CD4-positive, alpha-beta T cell treated with Interleukin-17A for 1 hour (primary cell): ENCODE data around the gene FAM210A.

Experiments used
- DNase-seq: peaks from one replicate; pipeline ENCODE4 v3.0.0-alpha.2; 2020

FAM210A gene

DNA sequence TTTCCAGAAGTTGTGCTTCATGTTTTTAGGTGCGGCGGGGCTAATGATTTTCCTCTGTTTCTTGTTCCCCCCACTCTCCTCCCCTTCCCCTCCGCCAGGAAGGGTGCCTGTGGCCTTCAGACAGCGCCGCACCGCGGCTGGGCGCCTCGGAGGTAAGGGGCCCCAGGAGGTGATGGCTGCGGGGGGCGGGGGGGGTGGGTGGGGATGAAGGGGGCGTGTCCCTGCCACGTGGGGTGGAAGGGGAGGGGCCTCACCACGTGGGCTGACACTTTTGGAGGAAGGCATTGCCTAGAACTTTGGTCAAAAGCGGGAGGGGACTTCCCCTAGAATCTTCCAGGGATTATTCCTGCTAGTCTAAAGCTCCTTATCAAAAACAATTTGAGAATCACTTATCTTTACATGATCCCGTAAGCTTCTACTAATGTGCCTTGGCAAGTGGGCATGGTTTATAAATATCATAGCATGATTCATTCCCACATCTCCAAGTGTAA lies 83.1 kb downstream of the FAM210A start:
- DNase-seq, result no peak

DNA sequence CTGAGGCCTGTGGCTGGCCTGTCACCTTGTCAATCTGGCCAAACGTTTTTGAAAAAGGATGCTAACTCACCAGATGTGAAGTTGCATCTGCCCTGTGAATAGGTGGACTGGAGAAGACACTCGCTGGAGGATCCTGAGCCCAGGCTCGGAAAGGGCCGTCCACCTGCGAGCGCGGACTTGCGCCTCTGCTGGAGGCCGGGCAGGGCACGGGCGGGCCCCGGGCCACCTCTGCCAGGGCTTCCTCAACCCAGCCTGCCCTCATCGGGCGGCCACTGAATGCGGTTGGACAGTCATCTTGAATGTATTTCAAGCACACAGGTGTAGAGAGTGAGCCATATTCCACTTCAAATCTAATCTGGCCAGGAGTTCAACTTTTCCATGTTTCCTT lies 83.9 kb downstream of the FAM210A start:
- DNase-seq, result no peak

DNA sequence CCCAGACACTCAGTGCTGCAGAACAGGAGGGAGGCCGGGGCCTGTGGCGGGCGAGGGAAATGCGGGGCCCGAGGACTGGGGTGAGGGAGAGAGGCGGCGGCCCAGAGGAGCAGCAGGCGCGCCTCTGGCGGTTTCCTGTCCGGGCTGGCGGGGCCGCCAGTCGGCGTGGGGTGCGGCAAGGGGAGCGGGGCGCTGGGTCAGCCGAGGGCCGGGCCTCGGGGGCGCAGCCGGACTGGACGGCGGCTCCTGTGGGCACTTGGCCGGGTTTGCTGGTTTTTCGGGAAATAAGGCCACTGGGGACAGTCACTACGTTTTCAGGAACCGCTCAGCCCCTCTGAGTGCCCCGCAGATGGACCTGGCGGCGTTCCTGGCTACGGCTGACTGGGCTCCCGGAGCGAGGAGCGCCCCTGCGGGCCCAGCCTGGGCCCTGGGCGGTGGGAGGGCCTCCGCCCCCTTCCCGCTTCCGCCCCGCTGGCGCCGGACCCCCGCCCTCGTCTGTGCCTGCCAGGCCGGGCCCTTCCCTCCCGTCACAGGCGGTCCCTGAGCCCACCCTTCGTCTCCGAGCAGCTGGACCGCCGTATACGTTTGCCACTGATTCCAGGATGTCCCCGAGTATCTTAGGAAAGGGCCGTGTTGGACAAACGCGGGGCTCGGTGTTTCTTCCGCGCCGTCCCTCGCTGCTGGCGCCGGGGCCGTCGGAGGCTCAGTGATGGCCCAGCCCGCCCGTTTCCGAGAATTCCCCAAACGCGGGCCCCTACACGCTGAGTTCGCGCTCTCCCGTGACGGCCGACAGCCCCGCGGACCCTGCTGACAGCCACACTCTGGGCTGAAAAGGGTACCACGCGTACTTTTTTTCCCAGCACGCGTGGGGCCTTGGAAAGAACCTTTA lies 84.6 kb downstream of the FAM210A start:
- no peak for DNase-seq

DNA sequence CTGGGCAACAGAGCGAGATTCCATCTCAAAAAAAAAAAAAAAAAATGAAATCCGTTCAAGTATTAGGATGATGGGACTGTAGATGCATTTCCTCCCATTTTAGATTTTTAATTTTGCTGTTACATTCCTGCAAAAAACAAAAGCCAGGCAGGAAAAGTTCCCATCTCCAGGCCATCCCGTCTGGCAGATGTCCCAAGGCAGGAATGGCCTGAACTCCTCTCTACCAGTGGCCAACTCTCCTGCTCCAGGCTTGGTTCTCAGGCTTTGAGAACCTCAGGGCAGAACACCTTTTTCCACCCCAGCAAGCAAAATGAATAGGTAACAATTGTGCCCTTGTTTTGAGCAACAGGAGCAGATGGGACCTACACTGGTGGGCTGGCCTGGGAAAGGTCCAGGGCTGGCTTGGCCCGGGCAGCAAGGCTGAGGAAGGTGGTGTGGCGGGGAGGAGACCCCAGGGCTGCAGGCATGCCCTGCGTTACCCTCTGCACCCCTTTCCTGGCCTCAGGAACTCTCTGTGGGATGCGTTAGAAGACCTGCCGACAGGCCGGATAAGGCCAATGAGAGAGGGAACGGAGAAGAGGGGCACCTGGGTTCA lies 86.0 kb downstream of the FAM210A start:
- DNase-seq, result no peak

DNA sequence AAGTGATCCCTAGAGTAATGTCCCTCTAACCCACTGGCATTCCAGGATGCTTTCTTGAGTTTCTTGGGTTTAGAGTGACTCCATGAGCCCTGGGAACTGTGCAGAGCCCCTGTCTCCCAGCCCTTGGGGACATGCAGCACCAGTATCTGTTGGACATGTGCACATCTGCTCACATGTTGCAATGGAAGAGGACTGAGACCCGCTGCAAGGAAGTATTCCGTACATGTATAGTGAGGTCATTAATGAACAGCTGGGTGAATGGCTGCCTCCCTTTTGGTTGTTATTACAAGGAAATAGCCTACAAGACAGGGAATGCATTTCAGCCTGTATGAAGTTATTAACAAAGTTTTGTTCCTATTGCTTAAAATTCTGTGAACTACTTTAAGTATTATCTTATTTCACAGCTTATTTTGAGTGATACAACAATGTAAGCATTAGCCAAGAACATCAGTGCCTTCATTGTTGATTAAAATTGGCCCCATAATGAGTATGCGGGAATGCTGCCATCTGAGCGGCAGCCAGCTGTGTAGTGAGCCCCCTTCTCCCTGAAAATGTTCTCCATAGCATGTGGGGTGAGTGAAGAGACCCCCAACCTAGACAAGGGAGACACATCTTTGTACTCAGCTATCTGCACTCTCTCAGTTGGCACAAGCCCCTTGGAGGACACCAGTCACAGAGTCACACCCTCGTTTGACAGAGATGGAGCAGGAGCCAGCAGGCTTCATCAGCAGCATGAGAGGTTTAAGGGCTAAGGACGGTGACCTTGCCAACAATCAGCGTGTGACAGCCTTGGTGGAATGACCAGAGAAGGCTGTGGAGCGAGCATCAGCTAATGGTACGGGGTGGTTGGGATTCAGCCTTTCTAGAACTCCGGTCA lies 87.4 kb downstream of the FAM210A start:
- DNase-seq, result no peak

DNA sequence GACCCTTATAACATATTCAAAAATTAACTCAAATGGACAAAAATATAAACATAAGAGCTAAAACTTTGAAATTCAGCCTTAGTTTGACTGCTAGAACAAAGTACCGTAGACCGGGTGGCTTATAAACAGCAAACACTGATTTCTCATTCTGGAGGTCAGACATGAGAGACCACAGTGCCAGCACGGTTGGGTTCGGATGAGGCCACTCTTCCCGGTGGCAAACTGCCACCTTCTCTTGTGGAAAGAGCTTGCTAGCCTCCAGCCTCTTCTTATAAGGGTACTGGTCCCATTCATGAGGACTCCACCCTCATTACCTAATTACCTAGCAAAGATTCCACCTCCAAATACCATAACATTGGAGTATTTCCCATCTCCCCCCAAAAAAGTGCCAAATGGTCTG lies 91.3 kb downstream of the FAM210A start:
- DNase-seq, result no peak

DNA sequence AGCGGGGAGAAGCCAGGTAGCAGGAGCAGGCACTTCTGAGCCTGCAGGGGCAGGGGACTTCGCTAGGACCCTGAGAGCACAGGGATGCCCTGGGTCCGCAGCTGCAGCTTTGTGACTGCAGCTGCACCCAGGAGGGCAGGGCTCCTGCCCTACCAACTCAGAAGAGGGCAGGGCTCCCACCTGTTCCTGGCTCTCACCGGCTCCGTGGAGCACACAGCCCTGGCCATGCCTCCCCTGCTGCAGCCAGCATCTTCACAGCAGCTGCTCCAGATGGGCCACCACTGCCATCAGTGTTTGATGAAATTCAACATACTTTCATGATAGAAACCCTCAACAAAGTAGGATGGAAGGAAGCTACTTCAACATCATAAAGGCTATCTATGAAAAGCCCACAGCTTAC lies 92.7 kb downstream of the FAM210A start:
- DNase-seq, result no peak

DNA sequence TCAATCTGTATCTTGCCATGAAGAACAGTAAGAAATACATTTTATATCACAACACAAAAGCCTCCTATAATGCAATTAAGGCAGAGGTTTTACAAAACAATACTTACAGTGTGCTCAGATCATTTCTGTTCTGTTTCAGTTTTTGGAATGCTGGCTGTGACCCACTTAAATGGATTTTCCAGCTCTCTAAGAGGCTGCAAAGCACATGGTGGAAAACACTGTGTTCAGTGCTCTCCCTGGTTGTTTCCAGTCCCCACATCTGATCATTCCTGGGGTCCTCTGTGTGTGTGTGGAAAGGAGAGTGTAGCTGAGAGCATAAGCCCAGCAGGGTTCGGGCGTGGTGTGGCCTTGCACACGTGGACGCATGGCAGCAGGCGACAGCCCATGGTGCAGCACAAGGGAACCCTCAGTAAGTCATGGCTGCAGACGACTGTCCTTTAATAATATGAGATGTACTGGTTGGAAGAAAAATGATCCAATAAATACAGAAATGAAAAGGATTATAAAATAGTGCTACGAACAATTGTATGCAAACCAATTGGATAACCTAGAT lies 95.6 kb downstream of the FAM210A start:
- DNase-seq, result no peak

DNA sequence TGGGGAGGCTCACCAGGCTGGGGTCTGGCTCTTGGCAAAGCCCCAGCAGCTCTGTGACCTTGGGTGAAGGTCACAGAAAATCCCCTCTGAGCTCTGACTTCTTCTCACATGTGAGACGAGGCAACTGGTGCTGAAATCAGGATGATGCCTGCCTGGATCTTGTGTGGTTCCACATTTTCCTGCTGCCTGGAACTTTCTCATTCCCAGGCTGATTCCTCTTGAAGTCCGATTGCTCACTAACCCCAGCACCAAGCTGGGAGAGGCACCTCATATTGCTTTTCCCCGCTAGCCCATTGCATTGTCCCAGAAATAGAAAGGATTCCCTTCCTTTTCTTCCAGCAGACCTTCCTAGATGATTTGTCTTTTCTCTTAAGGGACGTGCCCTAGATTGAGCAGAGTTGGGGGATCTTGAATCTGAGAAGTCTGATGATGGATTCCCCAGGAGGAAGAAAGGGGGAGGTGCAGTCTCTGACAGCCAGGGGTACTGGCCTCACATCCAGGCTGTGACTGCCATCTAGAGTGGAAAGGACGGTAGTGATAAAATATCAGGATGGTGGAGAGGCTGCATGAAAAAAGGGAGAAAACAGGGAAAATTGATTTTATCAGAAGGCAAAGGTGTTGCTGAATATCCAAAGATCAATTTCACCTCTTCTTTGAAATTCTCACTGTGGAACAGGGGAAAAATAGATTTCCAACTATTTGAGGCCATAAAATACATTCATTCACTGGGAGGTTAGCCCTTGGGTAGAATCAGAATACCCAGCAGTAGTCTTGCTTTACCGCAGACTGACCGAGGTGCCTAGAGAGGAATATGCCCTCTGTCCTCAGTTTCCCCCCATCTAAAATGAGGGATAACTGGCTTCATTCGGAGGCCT lies 96.3 kb downstream of the FAM210A start:
- peak; percentile 66 for DNase-seq

DNA sequence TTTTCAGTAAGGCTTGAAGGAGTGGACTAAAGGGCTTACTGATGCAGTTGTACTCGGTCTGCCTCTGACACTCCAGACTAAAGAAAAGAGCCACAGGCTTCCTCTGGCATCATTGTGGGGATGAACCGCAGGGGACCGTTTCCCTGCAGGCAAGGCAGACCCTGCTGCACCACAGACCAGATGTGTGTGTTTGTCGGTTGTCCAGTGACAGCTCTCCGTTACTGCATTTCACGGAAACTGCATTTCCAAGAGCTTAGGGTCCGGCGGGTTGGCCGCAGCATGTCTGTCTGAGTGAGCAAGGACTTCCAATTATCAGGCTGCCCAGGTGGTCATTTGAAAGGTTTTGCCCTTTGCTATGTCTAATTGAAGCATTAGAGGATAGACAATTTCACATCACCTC lies 98.1 kb downstream of the FAM210A start:
- no peak for DNase-seq

DNA sequence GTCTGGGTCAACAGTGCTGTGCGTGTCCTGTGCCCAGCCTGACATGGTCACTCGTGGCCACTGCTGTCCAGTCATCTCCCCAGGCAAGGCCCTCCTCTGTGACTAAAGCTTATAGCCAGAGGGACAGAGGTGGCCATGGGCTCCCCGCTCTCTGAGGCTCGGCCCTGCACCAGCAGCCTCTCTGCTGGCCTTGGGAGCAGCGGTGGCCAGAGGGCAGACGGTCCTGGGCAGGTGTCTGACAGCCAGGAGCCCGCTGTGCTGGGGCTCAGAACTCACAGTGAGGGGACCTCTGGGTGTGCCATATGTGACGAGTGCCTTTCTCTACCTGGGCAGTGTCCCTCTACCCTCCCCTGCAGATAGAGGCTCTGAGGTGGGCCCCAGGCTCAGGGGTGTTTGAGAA lies 98.7 kb downstream of the FAM210A start:
- DNase-seq, result no peak

DNA sequence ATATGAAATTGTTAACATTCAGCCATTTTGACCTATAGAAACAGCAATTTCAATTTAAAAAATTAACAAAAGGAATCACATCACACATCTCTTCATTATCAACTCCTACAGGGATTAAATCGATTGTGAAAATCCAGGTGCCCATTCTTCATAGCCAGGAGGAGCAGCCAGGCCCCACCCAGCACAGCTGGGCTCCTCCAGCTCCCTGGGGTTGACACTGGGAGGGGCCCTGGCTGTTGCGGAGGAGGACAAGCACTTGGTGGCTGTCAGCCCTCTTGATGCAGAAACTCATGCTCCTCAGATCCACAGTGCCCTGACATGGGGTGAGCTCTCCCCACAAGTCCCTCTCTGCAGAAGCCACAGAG lies 99.8 kb downstream of the FAM210A start:
- DNase-seq, result no peak

DNA sequence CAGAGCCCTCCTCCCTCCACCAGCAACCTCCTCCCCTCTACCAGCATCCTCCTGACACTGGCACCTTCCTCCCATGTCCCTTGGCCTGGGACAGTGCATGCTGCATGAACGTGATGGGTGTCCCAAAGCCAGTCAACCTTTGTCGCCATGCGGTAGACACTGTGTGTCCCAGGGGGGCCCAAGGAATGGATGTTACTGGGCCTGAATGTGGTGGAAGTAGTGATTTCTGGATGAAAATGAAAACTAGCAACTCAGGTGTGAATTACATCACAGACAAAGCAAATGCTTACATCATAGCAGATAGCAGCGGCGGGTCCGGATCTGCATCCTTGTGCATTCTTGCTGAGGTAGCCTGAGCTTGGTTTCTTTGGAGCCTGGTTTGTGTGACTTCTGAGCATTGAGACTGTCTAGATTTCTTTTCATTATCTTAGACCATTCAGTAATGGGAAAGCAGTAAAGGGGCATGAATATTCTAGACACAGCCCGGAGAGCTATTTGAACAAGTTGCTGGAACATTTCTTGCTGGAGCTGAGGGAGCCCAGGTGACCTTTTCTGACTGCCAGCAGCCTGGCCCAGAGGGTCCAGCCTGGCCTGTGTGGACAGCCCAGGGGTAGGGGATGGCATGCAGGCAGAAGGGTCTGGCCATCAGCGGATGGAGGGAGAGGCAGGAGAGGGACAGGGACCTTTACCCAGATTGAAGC lies 100.4 kb downstream of the FAM210A start:
- DNase-seq, result no peak

DNA sequence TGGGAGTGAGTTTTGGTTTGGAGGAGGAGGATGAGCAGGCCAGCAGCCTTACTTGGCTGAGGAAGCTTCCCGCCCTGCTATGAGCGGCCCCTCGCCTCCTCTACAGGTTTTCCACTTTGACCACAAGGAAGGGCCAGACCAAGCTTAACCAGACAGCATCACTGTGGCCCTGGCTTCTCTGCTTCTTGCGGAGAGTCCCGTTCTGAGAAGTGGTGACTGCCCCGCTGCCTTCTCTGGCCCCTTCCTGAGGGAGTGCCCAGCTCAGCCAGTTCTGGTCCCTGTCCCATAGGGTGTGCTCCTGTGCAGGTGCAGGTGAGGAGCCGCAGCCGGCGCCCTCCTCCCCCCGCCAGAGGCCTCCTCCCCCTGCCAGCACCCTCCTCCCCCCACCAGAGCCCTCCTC lies 101.0 kb downstream of the FAM210A start:
- DNase-seq, result no peak

DNA sequence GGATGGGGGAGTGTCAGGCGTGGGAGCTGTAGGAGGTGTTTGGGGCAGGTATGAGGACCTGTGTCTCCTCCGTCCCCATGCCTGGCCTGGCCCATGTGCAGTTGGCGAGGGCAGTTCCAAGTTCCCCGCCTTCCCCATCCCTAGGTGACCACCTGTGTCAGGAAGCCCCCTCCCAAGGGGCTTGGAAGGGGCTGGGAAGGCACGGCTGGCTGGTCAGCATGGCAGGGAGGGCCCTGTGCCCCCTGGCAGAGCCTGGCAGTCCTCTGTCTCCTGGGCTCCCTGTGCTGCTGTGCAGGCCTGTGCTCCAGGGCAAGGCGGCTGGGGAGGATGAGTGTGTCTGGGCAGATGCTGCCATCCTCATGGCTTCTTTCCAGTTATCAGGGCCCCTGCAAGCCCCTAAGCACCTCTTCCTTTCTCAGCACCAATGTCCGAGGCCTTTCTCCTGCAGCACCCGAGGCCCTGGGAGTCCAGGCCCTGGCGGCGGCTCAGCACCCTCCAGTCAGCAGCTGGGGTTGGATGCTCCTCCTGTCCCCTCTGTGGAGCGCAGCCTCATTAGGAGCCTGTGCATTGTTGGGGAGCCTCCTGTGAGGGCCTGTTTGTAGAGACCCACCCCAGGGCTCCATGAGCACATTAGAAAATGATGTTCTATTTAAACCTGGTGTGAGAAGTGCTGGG lies 101.7 kb downstream of the FAM210A start:
- DNase-seq, result no peak

DNA sequence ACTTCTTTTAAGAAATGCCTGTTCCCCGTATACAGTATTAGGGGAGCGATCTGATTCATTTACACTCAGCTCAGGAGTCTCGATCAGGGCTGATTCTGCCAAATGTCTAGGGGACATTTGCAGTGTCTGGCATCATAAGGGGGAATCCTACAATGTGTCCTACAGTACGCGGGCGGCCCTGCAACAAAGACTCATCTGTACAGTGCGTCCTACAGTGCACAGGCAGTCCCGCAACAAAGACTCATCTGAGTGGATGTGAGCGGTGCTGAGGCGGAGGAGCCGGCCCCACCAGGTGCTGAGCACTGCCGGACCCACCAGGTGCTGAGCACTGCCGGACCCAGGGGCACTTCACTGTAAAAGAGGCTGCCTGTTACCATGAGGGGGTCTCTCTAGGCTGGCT lies 102.5 kb downstream of the FAM210A start:
- DNase-seq, result no peak

DNA sequence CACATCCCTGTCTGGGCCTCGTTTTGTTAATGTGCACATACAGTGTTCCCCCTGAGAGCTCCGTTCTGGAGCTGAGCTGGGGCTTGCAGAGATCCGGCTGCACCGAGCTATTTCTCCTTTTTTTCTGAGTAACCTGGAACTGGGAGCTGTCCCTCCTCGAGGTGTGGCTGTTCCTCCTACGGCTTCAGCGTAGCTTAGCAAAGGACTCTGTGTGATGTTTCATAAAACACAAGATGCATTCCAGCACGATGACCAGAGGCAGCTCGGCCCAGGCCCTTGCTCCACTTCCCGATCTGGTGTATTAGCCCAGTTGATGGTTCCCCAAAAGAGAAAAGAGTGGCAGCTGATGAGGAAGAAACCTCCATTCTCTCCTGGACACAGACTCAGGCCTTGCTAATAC lies 103.0 kb downstream of the FAM210A start:
- DNase-seq, result no peak

DNA sequence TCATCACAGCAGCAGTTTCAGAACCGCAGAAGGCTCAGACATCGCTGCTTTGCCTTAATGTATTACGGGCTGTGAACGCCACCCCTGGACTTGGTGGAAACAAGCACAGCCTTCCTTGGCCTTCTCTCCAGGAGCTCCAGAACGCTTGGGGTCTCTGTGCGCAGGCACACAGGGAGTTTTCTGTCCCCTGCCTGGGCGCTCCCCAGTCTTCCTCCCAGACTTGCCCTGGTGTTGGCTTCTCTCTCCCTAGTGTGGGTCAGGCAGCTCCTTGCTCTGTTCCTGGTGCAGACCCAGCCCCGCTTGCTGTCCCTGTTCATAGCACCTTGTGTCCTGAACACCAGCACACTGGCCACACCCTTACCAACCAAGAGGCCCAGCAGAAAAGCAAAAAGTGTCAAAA lies 103.6 kb downstream of the FAM210A start:
- DNase-seq, result no peak

DNA sequence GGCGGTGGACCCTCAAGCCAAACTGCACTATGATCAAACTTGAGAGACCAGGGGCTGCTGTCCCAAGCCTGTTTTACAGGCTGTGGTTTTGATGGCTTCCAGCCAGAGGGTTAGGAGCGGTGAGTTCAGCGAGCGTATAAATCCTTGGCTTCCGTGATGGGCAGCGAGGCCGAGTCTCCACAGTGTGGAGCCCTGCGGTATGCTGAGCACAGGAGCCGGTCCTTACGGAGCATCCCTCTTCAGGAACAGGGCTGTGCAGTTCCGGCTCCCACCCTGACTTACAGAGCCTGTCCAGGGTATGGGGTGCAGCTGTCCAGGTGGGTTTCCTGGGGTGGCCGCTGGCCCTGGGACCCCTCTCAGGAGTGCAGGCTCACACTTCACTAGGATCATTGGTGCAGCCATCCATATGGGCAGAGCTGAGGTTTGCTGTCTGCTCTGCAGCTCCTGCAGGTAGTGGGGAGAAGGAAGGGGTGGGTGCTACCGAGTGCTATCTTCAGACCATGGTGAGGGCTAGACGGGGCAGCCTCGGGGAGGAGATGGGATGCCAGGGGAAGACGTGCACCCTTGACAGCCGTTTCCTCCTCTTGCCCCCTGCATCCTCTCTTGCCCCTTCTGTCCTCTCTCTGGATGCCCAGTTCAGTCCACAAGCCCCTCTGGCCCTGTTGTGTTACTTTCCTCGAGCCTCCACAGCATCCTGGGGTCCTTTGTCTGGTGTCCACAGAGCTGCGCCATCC lies 104.3 kb downstream of the FAM210A start:
- DNase-seq, result no peak

DNA sequence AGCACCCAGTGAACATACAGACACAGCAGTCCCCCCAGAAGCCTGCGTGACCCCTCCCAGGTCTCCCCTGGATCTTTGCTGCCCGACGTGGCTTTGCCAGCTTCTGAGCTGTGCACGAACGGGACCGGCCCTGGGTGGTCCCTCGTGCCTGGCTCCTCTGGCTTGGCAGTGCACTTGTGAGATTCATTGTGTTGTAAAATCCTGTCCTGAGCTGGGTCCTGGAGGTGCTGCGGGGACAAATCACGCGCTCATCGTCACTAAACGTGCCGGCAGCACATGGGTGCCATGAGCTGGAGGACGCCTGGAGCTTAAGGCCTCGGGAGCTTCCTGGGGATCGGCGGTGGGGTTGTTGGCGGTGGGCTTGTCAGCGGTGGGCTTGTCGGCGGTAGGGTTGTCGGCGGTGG lies 104.9 kb downstream of the FAM210A start:
- no peak for DNase-seq
